K562 (cell line): Measurements from ENCODE around the gene NMT1. TPM values are rescaled to one million over a fixed set of nuclear protein-coding genes. Genes with fewer than 3 reads are reported as not detected.

Source experiments
- CHD2 ChIP-seq: IDR thresholded peaks from 2 replicates; pipeline ENCODE4 v1.6.1; 2011; ENCODE audit warnings: low read depth, low read length
- HNRNPLL ChIP-seq: fragments of 200-400 bp; formaldehyde crosslinking; IDR thresholded peaks from 2 replicates; pipeline ENCODE4 v1.6.1; 2017; ENCODE audit warnings: low read length, low read depth, mild to moderate bottlenecking; ENCODE audit not compliant: poor library complexity, severe bottlenecking
- LEF1 ChIP-seq: fragments of 450-650 bp; IDR thresholded peaks from 2 replicates; pipeline ENCODE4 v1.6.1; 2016; ENCODE audit warnings: mild to moderate bottlenecking
- RB1 ChIP-seq: fragments of 450-650 bp; IDR thresholded peaks from 2 replicates; pipeline ENCODE4 v1.6.1; 2017; ENCODE audit warnings: low read depth, mild to moderate bottlenecking
- TEAD4 ChIP-seq, 2 experiments: sonication (generic) in 1 of 2; formaldehyde crosslinking in 1 of 2; IDR thresholded peaks; 2 replicates each; pipeline versions ENCODE4 v1.6.1 to v1.8.0; 2012 to 2022; ENCODE audit warnings: borderline replicate concordance in 1 of 2, inconsistent platforms in 1 of 2, low read length in 1 of 2, mild to moderate bottlenecking in 1 of 2, missing genetic modification reagents in 1 of 2
- ZBTB17 ChIP-seq: fragments of 450-650 bp; formaldehyde crosslinking; IDR thresholded peaks from 2 replicates; pipeline ENCODE4 v1.4.0; 2020; ENCODE audit warnings: mild to moderate bottlenecking
- ZEB2 ChIP-seq: fragments of 450-650 bp; IDR thresholded peaks from 2 replicates; pipeline ENCODE4 v1.6.1; 2016
- ZNF174 ChIP-seq: fragments of 250-450 bp; sonication (Bioruptor Pico); IDR thresholded peaks from 2 replicates; pipeline ENCODE4 v1.4.0; 2020; ENCODE audit warnings: mild to moderate bottlenecking
- ZNF41 ChIP-seq: fragments of 250-450 bp; sonication (Bioruptor Pico); conservative IDR thresholded peaks from 2 replicates; pipeline ENCODE4 v1.4.0; 2020; ENCODE audit warnings: mild to moderate bottlenecking
- ZNF609 ChIP-seq: sonication (generic); formaldehyde crosslinking; IDR thresholded peaks from 2 replicates; pipeline ENCODE4 v1.8.1; 2023; ENCODE audit warnings: missing genetic modification reagents, mild to moderate bottlenecking, borderline replicate concordance
- polyA plus RNA-seq, 8 experiments: library from polyadenylated mRNA; depleted of rRNA in 4 of 8; stranded (reverse) in 5 of 8; unstranded in 3 of 8; fragments of >200 nt; fragmentation: Nextera tagmentation in 2 of 8; fragmentation: Illumina TruSeq in 1 of 8; extraction: Ambion mirVana in 2 of 8; extraction: Trizol in 1 of 8; gene quantifications; 2 replicates each; pipeline versions ENCODE4 v1.2.1 to v1.2.3, GENCODE V29; 2011 to 2014; ENCODE audit warnings: inconsistent platforms in 1 of 8, missing spikeins in 1 of 8
- total RNA-seq, 7 experiments: library from RNA; depleted of rRNA in 6 of 7; stranded (reverse); fragments of >200 nt in 6 of 7; fragmentation: Illumina TruSeq in 2 of 7; extraction: Trizol in 2 of 7; gene quantifications; 2 replicates each; pipeline versions ENCODE4 v1.2.1 to v1.2.3, GENCODE V29; 2011 to 2021; ENCODE audit warnings: low replicate concordance in 1 of 7
- TF ChIP-seq, protein P1 (sequence below): sonication (generic); formaldehyde crosslinking; IDR thresholded peaks from 2 replicates; pipeline ENCODE4 v1.8.0; 2022; ENCODE audit warnings: mild to moderate bottlenecking, missing genetic modification reagents
- TF ChIP-seq, protein P2 (sequence below): sonication (generic); formaldehyde crosslinking; IDR thresholded peaks from 2 replicates; pipeline ENCODE4 v1.8.1; 2022; ENCODE audit warnings: missing genetic modification reagents
- TF ChIP-seq, protein P3 (sequence below): fragments of 450-650 bp; formaldehyde crosslinking; IDR thresholded peaks from 2 replicates; pipeline ENCODE4 v1.4.0; 2022; ENCODE audit warnings: mild to moderate bottlenecking, moderate library complexity
- TF ChIP-seq, protein P4 (sequence below): fragments of 250-450 bp; sonication (Bioruptor Pico); IDR thresholded peaks from 2 replicates; pipeline ENCODE4 v1.4.0; 2020

The NMT1 gene
- total and polyA plus RNA-seq, 9 of the 15 experiments (the other 6 are each of a cell fraction or from before 2014, with no cell fraction given) = 86.7 to 569 (median 213) TPM

- TF ChIP-seq ZNF609 (CRISPR knock-in tag) = 0 out of 2 replicates have a peak, but pooled peaks have one; percentile 12
- TF ChIP-seq ZBTB17 (CRISPR knock-in tag) = peak; percentile 58; the same call in 1 of the 2 replicates
- TF ChIP-seq, protein P1, sequence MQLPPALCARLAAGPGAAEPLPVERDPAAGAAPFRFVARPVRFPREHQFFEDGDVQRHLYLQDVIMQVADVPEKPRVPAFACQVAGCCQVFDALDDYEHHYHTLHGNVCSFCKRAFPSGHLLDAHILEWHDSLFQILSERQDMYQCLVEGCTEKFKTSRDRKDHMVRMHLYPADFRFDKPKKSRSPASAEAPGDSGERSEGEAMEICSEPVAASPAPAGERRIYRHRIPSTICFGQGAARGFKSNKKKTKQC (CRISPR knock-in tag) = no peak
- TF ChIP-seq, protein P2, sequence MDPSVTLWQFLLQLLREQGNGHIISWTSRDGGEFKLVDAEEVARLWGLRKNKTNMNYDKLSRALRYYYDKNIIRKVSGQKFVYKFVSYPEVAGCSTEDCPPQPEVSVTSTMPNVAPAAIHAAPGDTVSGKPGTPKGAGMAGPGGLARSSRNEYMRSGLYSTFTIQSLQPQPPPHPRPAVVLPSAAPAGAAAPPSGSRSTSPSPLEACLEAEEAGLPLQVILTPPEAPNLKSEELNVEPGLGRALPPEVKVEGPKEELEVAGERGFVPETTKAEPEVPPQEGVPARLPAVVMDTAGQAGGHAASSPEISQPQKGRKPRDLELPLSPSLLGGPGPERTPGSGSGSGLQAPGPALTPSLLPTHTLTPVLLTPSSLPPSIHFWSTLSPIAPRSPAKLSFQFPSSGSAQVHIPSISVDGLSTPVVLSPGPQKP = no peak
- TF ChIP-seq, protein P3, sequence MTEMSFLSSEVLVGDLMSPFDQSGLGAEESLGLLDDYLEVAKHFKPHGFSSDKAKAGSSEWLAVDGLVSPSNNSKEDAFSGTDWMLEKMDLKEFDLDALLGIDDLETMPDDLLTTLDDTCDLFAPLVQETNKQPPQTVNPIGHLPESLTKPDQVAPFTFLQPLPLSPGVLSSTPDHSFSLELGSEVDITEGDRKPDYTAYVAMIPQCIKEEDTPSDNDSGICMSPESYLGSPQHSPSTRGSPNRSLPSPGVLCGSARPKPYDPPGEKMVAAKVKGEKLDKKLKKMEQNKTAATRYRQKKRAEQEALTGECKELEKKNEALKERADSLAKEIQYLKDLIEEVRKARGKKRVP (CRISPR knock-in tag) = no peak
- TF ChIP-seq RB1 = peak; percentile 91
- TF ChIP-seq, protein P4, sequence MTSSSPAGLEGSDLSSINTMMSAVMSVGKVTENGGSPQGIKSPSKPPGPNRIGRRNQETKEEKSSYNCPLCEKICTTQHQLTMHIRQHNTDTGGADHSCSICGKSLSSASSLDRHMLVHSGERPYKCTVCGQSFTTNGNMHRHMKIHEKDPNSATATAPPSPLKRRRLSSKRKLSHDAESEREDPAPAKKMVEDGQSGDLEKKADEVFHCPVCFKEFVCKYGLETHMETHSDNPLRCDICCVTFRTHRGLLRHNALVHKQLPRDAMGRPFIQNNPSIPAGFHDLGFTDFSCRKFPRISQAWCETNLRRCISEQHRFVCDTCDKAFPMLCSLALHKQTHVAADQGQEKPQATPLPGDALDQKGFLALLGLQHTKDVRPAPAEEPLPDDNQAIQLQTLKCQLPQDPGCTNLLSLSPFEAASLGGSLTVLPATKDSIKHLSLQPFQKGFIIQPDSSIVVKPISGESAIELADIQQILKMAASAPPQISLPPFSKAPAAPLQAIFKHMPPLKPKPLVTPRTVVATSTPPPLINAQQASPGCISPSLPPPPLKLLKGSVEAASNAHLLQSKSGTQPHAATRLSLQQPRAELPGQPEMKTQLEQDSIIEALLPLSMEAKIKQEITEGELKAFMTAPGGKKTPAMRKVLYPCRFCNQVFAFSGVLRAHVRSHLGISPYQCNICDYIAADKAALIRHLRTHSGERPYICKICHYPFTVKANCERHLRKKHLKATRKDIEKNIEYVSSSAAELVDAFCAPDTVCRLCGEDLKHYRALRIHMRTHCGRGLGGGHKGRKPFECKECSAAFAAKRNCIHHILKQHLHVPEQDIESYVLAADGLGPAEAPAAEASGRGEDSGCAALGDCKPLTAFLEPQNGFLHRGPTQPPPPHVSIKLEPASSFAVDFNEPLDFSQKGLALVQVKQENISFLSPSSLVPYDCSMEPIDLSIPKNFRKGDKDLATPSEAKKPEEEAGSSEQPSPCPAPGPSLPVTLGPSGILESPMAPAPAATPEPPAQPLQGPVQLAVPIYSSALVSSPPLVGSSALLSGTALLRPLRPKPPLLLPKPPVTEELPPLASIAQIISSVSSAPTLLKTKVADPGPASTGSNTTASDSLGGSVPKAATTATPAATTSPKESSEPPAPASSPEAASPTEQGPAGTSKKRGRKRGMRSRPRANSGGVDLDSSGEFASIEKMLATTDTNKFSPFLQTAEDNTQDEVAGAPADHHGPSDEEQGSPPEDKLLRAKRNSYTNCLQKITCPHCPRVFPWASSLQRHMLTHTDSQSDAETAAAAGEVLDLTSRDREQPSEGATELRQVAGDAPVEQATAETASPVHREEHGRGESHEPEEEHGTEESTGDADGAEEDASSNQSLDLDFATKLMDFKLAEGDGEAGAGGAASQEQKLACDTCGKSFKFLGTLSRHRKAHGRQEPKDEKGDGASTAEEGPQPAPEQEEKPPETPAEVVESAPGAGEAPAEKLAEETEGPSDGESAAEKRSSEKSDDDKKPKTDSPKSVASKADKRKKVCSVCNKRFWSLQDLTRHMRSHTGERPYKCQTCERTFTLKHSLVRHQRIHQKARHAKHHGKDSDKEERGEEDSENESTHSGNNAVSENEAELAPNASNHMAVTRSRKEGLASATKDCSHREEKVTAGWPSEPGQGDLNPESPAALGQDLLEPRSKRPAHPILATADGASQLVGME (CRISPR knock-in tag) = 0 out of 2 replicates have a peak, but pooled peaks have one; percentile 14
- no peak for TF ChIP-seq LEF1
- TF ChIP-seq ZEB2 = no peak
- no peak for TF ChIP-seq CHD2
- peak; percentile 24; the same call in 1 of the 2 replicates for TF ChIP-seq TEAD4 (IDR thresholded peaks at IDR 0.05; ENCODE audit: low read length)
- no peak for TF ChIP-seq TEAD4 (CRISPR knock-in tag; IDR thresholded peaks at IDR 0.05; ENCODE audit: borderline replicate concordance)
- no peak for TF ChIP-seq ZNF174 (CRISPR knock-in tag)
- no peak for TF ChIP-seq ZNF41 (CRISPR knock-in tag)
- TF ChIP-seq HNRNPLL = no peak
Observed at GRCh38 chr17:45021607-45022287, 39.4 kb upstream of the NMT1 start (continued).
